HG03025 (cell line): Measurements from ENCODE around the gene NHS.

Source experiments
- ATAC-seq: cut with Tn5 transposase; IDR thresholded peaks from one replicate; pipeline ENCODE4 v1.9.1; 2021; ENCODE audit warnings: mild to moderate bottlenecking, moderate library complexity; ENCODE audit not compliant: unreplicated experiment, low FRiP score

Gene NHS

DNA sequence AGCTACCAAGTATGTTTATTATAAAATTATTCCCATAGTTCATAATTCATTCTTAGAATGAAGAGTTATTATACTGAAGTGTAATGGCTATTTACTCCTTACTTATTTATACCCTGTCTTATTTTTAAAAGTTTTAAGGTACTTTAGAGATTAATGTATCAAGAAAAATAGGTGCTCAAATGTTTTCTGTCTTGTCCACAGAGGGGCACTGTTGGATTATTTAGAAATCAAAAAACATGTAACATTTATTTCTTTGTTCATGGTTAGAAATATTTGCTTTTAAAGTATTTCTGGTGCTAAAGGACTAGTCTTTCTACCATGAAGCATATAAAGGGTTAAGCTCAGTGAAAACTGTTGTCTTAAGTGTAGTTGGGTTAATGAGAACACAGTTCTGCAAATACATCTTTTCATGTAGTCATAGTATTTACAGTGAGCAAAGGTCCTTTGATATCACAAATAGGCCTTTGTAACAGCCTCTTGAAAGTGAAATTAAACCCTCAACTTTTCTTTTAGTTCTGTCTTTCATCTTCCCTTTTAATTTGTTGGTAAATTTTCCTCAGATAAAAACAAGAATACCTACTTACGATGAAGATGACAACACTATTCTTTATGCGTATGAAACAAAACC is 370.0 kb downstream of the NHS start:
- ATAC-seq = no peak

DNA sequence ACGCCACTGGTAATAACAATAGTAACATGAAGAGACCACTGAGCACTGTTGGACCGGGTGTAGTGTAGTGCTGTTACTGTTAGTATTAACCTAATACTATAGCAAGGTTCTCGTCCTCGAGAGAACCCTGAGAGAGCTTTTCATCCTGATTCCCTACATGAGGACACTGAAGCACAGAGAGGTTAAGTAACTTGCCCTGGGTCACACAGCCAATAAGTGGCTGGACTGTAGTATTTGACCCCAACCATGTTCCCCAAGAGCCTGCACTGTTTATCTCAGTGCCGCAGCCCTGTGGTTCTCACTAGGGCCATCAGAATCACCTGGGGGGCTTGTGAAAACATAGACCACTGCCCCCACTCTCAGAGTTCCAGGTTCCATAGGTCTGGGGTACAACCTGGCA is 372.7 kb downstream of the NHS start:
- no peak for ATAC-seq

DNA sequence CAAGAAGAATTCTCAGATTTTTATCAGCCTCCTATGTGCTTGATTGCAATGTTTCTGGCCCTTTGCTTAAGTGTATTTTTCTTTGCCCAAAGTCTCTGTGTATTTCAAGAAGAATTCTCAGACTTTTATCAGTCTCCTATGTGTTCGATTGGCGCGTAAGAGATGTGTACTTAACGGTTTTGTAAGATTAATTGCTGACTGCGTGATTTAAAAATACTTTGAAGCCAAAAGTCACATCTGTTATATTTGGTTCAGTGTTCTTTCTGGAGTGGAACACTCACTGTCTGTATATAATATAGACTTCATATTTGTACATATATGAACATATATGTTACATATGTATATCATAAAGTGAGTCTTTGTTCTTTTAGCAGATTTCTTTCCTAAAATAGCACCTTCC is 373.7 kb downstream of the NHS start:
- no peak for ATAC-seq

- no peak for ATAC-seq
Observed at GRCh38 chrX:17750436-17750835, 375.4 kb downstream of the NHS start.

- ATAC-seq = no peak
Observed at GRCh38 chrX:17758382-17758781, 383.4 kb downstream of the NHS start.

GRCh38 chrX:17759990-17760389 is 385.0 kb downstream of the NHS start:
- no peak for ATAC-seq

- no peak for ATAC-seq
Observed at GRCh38 chrX:17767734-17768133, 392.7 kb downstream of the NHS start.

DNA sequence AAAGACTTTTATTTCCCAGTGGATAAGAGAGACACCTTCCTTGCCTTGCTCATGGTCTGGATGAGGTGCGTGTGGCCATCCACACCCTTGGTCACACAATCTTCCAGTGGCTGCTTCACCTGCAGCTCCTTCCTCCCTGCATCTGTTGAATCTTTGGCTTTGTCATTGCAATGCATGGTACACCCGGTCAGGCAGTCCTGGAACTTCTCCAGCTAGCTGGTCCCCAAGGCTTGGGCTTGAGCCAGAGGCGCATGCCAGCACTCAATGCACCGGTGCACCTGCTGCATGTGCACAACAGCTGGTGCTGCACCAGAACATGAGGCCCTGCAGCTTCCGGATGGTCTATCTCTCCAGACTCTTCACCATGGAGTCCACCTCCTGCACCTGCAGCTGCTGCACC is 394.0 kb downstream of the NHS start:
- no peak for ATAC-seq

DNA sequence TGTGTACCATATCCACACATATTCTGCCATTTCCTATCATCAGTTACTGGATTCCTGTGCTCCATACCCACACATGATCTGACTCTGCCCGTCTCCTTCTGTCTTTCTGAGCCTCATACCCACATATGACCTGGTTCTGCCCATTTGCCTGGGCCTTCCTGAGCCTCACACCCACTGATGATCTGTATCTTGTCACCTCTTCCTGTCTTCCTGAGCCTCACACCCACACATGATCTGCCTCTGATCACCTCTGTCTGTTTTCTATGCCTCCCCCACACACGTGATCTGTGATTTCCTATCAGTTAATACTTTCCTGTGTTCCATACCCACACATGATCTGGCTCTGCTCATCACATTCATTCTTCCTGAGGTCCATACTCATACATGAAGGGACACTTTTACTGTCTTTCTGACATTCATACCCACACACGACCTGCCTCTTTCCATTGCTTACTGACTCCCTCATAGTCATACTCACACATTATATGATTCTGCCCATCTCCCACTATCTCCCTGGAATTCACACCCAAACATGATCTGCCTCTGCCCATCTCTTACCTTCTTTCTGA is 394.8 kb downstream of the NHS start:
- ATAC-seq = no peak

- ATAC-seq = no peak
Observed at GRCh38 chrX:17773221-17773876, 398.3 kb downstream of the NHS start.

DNA sequence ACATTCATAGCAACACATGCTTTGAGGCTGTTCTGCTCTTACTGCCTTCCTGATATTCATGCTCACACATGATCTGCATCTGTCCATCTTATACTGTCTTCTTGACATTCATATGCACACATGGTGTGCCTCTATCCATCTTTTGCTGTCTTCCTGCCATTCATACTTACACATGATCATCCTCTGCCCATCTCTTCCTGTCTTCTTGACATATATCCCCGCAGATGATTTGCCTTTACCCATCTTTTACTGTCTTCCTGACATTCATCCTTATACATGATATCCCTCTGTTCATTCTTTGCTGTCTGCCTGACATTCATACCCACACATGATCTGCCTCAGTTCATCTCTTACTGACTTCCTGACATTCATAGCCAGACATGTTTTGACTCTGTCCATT is 399.1 kb downstream of the NHS start:
- ATAC-seq = no peak

- ATAC-seq = no peak
Observed at GRCh38 chrX:17778997-17779396, 404.0 kb downstream of the NHS start.

- no peak for ATAC-seq
Observed at GRCh38 chrX:17779434-17779833, 404.4 kb downstream of the NHS start.
